ENCODE measurements around the gene CYP17A1. TPM values are rescaled to one million over a fixed set of nuclear protein-coding genes. Genes with fewer than 3 reads are reported as not detected.

CYP17A1 gene
- total and polyA plus RNA-seq, 10 of the 15 experiments (the other 5 are each of a cell fraction or from before 2014, with no cell fraction given), result 2.1 TPM; not detected in 9

- TF ChIP-seq REST (IDR thresholded peaks at IDR 0.05; ENCODE audit: low read depth, low read length) (no peak), ZNF274 (IDR thresholded peaks at IDR 0.05; ENCODE audit: insufficient read depth, insufficient read length) (no peak), PAX5 (IDR thresholded peaks at IDR 0.05; ENCODE audit: borderline replicate concordance, low read depth, low read length) (no peak), SMC3 (IDR thresholded peaks at IDR 0.05; ENCODE audit: borderline replicate concordance, low read length) (peak; percentile 88), YY1 (IDR thresholded peaks at IDR 0.05; ENCODE audit: low read depth, low read length) (peak; percentile 57), ZNF217 (IDR thresholded peaks at IDR 0.05) (no peak), IRF4 (IDR thresholded peaks at IDR 0.05; ENCODE audit: low read depth, low read length) (peak; percentile 56; the same call in 1 of the 2 replicates), HDGF (IDR thresholded peaks at IDR 0.05) (0 out of 2 replicates have a peak, but pooled peaks have one; percentile 23)
These were observed 2.2 kb downstream of the CYP17A1 start (continued) for GRCh38 chr10:102835007-102835482.

GRCh38 chr10:102834143-102834542 lies 3.1 kb downstream of the CYP17A1 start:
- no peak overlapping the region for H3K27ac ChIP-seq (ENCODE audit: control insufficient read depth, insufficient read depth)
- 0 out of 4 replicates have a peak, but pooled peaks cover 0 to 2% of the 10 kb centered on the region in 2 experiments for H3K27me3 ChIP-seq (replicated peaks in 1 of 2; ENCODE audit: control insufficient read depth in 2 of 2, insufficient read depth in 2 of 2, low read length in 1 of 2)
- FAIRE-seq, result no peak
- intact Hi-C loops (cut with micrococcal nuclease; ENCODE audit: unreplicated experiment) (loop anchor here (2.0 kb wide), 1 partner anchor 235 kb away; no protein-coding TSS in a partner anchor), in situ Hi-C loops (cut with MboI) (loop anchor here (5.0 to 10.0 kb wide), 2 partner anchors 71 to 233 kb away; no protein-coding TSS in a partner anchor)
- BruUV-seq (replicated peaks), result no TSS peak
- no peaks in the 10 kb centered on the region for H3K36me3 ChIP-seq (ENCODE audit: control insufficient read depth in 2 of 2, insufficient read depth in 2 of 2, low read length in 1 of 2)
- H3K9me3 ChIP-seq (replicated peaks; ENCODE audit: control insufficient read depth, insufficient read depth, low read length), result no peaks in the 10 kb centered on the region; the same call in 2 of the 3 replicates
- ChIA-PET CTCF (interaction anchor here (0.7 to 7.1 kb wide), 7 partner anchors 8 to 410 kb away, joined by 3 to 88 read pairs (median 4); no protein-coding TSS in a partner anchor), RAD21 (ENCODE audit: unreplicated experiment) (interaction anchor here (3.3 kb wide), 1 partner anchor 68 kb away, joined by 18 read pairs; no protein-coding TSS in a partner anchor), SMC1A (ENCODE audit: uncharacterized antibody, unreplicated experiment) (interaction anchor here (7.1 kb wide), 1 partner anchor 69 kb away, joined by 65 read pairs; no protein-coding TSS in a partner anchor), POLR2A (no interaction called here)
- H3K4me3 ChIP-seq, result no peak overlapping the region
- H2AFZ ChIP-seq (ENCODE audit: control insufficient read depth, low read depth, low read length), result no peak overlapping the region
- H4K20me1 ChIP-seq (ENCODE audit: control insufficient read depth, insufficient read depth), result no peaks in the 10 kb centered on the region
- no peak for TF ChIP-seq CUX1 (IDR thresholded peaks at IDR 0.05; ENCODE audit: insufficient replicate concordance, low read depth, low read length)
- no peak for TF ChIP-seq BRCA1 (IDR thresholded peaks at IDR 0.05; ENCODE audit: low read depth, low read length)
- no peak for TF ChIP-seq IKZF2 (IDR thresholded peaks at IDR 0.05)
- TF ChIP-seq ZNF24 (IDR thresholded peaks at IDR 0.05), result no peak
- no peak for TF ChIP-seq LARP7 (IDR thresholded peaks at IDR 0.05)
- no peak for TF ChIP-seq ZBED1 (IDR thresholded peaks at IDR 0.05; ENCODE audit: borderline replicate concordance)
- 46% methylated on average over 9 of the region's 9 CpGs for WGBS (ENCODE audit: insufficient coverage, insufficient replicate concordance, low lambda C conversion rate, missing lambda C conversion rate)
- H3K9ac ChIP-seq (ENCODE audit: control insufficient read depth, insufficient read depth, low read length), result no peak overlapping the region
- H3K4me1 ChIP-seq (ENCODE audit: control insufficient read depth, insufficient read depth, low read length), result no peaks in the 10 kb centered on the region
- ATAC-seq, result no peak
- no peak overlapping the region for H3K4me2 ChIP-seq (ENCODE audit: control insufficient read depth, insufficient read depth)
- no peak for DNase-seq (ENCODE audit: low read depth, low spot score)
- no peaks in the 10 kb centered on the region for H3K79me2 ChIP-seq (ENCODE audit: control insufficient read depth, insufficient read depth, low read length)

Data from GM12878 (cell line).